HG03039 (cell line): ENCODE data around the gene TAF12.
A peak's percentile ranks its signal among the peaks of the same experiment; 100 is the strongest.
"Not testable (repeated sequence)": the region's sequence is repeated elsewhere in the genome, so short reads cannot be mapped to it uniquely, and the experiment has no call there.

Source experiments
- ATAC-seq: cut with Tn5 transposase; IDR thresholded peaks from one replicate; pipeline ENCODE4 v1.9.1; 2021; ENCODE audit warnings: mild to moderate bottlenecking, moderate library complexity; ENCODE audit not compliant: unreplicated experiment

TAF12 gene

GRCh38 chr1:28586585-28587391, 56.1 kb downstream of the TAF12 start:
- not testable (repeated sequence) for ATAC-seq

GRCh38 chr1:28582248-28582615, 60.6 kb downstream of the TAF12 start:
- ATAC-seq, result no peak

- peak; percentile 63 for ATAC-seq
These were observed 61.2 kb downstream of the TAF12 start for GRCh38 chr1:28581531-28582247.

GRCh38 chr1:28580722-28581530, 61.9 kb downstream of the TAF12 start:
- peak; percentile 29 for ATAC-seq

GRCh38 chr1:28579401-28579800, 63.5 kb downstream of the TAF12 start:
- ATAC-seq, result no peak

DNA sequence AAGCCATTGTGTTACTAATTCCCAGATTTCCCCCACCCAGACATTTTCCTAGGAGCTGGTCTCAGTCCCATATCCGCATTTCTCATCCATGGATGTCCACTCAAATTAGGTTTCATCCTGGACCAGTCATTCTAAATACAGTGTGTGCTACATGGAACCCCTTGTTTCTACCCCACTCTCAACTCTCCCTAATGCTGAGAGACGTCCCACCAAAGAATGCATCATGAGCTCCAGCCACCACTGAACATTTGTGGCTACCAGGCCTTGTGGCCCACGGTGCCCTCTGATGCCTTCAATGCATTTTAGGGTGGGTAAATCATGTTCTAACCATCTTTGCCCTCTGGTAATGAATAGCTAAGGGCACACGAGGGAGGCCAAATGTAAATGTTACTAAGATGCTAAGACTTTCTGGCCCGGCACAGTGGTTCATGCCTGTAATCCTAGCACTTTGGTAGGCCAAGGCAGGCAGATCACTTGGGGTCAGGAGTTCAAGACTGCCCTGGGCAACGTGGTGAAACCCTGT, 64.1 kb downstream of the TAF12 start:
- ATAC-seq, result no peak

DNA sequence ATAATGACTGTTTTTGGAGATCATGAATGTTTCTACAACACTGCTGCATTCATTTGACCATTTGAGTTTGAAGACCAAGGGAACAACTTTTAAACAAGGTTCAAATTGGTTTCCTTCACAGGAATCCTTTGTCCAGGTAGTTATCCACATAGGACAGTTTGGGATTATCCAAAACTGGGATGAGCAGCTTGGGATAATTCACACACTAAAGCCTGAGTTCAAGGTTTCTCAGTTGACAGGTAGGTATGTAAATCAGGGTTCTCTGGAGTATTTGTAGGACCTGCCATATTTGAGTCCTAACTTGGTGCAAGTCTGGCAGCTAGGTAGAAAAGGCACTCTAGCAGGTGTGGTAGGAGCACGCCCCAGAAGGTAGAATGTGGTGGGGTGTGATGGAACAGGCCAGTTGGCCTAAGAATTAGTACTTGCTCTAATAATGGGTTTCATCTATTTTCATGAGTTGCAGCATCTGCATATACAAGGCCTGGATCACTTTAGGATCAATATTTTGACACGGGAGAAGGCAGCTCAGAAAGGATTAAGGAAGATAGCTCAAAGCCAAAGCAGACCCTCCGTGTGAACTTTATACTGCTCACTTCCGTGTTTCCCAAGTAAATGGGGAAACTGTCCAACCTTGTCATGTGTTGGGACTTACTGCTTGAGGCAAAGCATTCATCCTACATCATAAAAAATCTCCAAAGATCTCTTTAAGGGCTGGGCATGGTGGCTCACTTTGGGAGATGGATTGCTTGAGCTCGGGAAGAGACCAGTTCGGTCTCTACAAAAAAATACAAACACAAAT, 64.9 kb downstream of the TAF12 start:
- ATAC-seq, result no peak

DNA sequence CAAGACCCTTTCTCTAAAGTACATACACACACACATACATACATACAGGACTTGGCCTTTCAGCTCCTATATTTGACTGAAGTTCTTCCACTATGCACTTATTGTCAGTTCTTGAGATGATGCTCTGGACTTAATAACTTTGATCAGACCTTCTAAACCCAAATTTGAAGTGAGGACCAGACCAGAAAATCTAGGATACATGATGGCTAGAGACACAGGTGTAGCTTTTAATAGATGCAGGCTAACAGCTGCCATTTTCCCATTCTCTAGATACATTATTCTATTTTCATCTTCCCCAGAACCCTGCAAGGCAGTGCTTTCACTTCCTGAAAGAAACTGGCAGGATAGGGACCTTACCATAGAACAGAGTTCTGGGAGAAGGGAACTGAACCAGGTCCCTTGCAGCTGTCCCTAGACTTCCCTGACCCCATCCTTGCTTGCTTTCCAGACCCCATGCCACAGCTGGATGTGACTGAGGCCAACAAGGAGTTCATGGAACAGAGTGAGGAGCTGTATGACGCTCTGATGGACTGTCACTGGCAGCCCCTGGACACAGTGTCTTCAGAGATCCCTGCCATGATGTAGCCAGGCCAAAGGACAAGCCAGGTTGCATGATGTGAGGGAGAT, 65.7 kb downstream of the TAF12 start:
- ATAC-seq, result no peak

- ATAC-seq, result no peak
These were observed 69.3 kb downstream of the TAF12 start for GRCh38 chr1:28573564-28573963.

DNA sequence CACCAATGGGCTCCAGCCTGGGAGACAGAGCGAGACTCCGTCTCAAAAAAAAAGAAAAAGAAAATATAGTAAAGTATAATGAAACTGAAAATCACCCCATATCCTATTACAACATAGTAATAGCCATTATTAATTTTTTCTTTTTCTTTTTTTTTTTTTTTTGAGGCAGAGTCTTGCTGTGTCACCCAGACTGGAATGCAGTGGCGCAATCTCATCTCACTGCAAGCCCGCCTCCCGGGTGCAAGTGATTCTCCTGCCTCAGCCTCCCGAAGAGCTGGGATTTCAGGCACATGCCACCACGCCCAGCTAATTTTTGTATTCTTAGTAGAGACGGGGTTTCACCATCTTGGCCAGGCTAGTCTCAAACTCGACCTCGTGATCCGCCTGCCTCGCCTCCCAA, 70.0 kb downstream of the TAF12 start:
- not testable (repeated sequence) for ATAC-seq

DNA sequence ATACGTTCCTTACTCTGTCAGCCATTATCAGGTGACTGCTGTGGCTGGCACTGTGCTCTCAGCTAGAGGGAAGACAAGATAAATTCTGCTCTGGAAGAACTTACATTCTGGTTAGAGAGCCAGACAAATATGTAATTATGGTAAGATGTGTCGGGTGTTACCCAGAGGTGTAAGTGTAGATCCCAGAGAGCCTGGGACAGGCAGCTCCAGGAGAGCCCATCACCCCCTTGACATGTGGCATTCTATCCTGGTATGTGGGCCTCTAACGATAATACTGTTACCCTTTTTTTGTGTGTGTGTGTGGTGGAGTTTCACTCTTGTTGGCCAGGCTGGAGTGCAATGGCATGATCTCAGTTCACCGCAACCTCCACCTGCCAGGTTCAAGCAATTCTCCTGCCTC, 71.0 kb downstream of the TAF12 start:
- ATAC-seq, result no peak

DNA sequence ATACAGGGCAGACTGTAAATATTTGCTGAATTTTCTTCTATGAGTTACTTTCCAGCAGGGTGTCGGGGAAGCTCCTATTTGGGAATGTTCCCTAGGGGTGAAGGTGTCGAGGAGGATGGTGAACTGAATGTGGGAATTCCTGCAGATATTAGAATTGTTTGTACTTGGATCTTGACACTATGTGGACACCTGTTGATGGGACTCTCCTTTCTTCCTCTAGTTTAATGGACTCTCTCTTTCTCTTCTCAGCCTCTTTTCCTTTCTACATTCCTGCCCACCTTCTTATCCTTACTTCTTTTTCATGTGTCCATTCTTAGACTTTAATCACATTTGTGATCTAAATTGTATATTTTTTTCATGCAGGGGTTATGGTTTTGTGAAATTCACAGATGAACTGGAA, 75.9 kb downstream of the TAF12 start:
- no peak for ATAC-seq

- no peak for ATAC-seq
These were observed 77.1 kb downstream of the TAF12 start for GRCh38 chr1:28565726-28566125.

- ATAC-seq, result no peak
These were observed 77.8 kb downstream of the TAF12 start for GRCh38 chr1:28565040-28565439.

DNA sequence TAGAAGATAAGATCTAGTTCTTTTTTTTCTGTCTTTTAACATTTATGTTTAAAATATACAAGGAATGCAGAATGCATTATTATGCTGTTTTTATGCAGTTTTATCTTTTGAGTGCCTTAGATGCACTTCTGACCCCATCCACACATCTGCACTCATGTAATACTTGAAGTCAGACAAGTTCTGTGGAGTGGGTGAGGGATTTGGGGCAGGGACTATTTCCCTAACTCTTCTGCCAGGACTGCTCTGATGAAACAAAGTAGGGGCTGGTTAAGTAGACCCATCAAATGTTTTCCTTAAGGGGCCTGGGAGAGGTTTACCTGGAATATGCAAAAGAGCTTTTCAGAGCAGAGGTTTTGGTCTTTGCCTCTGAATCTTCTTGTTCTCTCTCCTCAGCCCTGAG, 78.6 kb downstream of the TAF12 start:
- no peak for ATAC-seq

DNA sequence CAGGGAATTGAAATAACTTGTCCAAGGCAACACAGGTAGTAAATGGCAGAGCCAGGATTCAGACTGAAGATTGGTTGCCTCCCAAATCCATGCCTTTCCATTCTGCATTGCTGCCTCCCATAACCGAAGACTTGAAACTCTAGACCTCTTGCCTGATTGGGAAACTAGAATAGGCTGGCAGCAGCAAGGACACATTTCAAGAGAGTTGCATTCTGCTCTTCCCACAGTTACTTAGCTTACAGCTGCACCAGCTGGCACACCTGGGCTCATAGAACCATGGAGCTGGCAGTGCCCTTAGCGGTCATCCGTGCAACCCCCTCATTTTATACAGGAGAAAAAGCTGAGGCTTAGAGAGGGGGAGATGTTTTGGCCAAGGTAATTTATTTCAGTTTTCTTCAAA, 82.0 kb downstream of the TAF12 start:
- no peak for ATAC-seq
